NCI-H460 (cell line): ENCODE results near the gene NAA25. TPM values are rescaled to one million over a fixed set of nuclear protein-coding genes. Genes with fewer than 3 reads are reported as not detected.
"Not testable (repeated sequence)": the region's sequence is repeated elsewhere in the genome, so short reads cannot be mapped to it uniquely, and the experiment has no call there.

ENCODE experiments used
- DNase-seq: peaks from one replicate; pipeline ENCODE4 v3.0.0-alpha.2; 2016; ENCODE audit warnings: low read depth; ENCODE audit errors: extremely low read depth
- total RNA-seq: library from RNA; depleted of rRNA; stranded (reverse); fragments of >200 nt; shearing (Covaris generic); gene quantifications from 2 replicates; pipeline ENCODE4 v1.2.3, GENCODE V29; 2014

Gene NAA25
- total RNA-seq, 1 experiment from 2014 or later = 42.7 TPM

DNA sequence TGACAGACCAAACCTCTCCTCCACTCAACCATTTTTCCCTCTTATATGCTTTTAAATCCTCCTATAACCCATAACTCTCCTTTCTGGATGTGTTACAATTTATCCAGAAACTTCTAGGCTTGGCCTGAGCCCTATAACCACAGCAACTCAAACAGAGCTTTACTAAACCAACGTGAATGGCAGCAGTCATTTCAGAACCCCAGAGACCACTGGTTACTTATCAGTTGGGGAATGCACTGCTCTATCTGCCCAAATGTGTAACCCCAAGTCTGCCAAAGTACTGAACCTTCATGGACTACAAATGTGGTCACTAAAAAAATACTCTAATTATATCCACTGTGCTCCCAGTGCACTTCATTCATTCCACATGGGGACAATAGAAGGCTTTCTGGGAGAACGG lies 42.0 kb downstream of the NAA25 start:
- DNase-seq = no peak

DNA sequence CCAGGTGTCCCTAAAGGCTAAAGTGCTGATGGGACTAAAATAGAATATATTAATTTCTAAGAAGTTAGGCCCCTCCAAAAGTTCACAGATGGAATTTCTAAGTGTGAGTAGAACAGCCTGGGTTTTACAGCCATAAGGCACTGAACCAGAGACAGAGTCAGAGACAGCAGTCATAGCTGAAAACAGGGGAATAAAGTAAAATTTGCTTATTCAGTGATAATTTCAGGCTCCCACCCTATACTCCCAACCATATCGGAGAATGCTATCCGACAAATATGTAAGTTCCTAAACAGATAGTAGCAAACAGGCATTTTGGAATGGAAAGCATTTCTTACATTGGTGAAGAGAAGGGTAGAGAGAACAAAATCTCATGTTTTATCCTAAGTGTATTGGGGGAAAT lies 45.3 kb downstream of the NAA25 start:
- no peak for DNase-seq

GRCh38 chr12:112061137-112061536 lies 47.4 kb downstream of the NAA25 start:
- DNase-seq = no peak

DNA sequence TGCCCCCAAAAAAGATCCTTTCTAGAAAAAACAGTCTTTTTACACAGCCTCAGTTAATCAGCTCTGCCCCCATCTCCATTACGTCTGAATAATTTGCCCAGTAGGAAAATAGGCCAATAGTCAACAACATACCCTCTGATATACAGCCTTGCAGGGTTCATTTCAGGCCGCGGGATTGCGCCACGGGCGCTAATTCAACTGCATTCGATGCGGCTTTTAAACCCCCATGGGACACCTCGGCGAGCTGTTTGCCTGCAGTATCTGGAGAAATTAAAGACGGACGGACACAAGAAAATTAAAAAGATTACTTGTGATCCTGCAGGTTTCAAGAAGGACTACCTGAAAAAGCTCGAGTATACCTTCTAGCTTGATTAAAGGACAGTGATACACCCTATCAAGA lies 59.2 kb downstream of the NAA25 start:
- no peak for DNase-seq

DNA sequence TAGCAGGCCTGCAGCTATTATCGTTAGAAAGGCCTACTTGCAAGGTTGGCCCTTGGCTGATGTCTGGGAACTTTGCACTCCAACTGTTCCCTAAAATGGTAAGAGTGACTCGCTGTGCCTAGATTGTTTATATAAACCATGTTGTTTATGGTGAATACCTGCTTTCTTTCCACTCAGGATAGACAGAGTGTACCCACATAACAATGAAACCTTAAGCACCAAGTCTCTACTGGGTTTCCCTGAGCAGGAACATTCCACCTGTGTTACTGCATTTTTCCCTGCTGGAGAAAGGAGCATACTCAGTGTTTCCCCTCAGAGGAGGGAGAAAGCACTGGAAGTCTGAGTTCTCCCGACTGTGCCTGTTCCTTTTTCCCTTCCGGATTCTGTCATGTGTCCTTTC lies 62.6 kb downstream of the NAA25 start:
- no peak for DNase-seq

DNA sequence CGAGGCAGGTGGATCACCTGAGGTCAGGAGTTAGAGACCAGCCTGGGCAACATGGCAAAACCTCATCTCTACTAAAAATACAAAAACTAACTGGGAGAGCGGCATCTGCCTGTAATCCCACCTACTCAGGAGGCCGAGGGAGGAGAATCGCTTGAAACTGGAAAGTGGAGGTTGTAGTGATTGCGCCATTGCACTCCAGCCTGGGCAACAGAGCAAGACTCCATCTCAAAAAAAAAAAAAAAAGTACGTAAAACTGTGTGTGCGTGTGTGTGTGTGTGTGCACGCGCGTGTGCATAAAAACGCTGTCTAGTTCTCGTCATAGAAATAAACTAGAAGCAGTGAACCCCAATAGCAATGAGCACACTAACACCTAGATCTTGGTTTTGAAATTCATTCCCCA lies 72.0 kb downstream of the NAA25 start:
- not testable (repeated sequence) for DNase-seq

- no peak for DNase-seq
Measured at GRCh38 chr12:112035219-112035785, 73.3 kb downstream of the NAA25 start.

DNA sequence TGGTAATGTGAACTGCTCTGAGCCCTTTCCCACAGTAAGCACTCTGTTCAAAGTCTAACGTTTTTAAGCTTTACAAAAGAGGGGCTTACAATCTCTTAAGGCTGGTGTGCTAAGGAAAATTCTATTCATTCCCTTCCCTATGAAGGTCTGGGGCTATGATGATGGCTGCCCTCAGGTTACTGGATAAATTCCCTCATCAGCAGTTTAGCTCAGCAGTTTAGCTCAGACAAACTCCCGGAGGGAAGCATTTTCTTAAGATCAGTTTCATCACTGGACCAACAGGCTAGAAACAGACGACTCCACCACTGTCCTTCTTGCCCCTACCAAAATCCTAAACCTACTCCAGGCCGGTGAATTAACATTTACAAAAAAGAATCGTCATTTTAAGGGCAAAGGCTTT lies 76.3 kb downstream of the NAA25 start:
- no peak for DNase-seq

DNA sequence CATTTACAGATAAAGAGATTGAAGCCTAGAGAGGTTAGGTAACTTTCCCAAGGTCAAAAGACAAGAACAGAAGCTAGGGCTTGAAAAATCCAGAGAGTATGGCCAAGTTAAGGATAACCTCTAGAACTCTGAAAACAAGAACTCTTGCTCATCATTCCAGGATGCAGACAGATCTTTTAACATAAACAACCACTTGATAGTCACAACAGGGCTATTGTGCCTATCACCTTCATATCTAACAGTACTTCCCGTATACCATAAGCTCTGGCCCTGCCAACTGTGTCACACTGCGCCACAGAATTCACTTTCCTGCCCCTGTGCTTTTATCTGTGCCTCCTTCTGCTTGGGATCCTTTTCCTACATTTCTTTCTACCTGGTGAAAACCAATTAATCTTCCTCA lies 77.1 kb downstream of the NAA25 start:
- no peak for DNase-seq

GRCh38 chr12:112029301-112029700 lies 79.3 kb downstream of the NAA25 start:
- DNase-seq = no peak

DNA sequence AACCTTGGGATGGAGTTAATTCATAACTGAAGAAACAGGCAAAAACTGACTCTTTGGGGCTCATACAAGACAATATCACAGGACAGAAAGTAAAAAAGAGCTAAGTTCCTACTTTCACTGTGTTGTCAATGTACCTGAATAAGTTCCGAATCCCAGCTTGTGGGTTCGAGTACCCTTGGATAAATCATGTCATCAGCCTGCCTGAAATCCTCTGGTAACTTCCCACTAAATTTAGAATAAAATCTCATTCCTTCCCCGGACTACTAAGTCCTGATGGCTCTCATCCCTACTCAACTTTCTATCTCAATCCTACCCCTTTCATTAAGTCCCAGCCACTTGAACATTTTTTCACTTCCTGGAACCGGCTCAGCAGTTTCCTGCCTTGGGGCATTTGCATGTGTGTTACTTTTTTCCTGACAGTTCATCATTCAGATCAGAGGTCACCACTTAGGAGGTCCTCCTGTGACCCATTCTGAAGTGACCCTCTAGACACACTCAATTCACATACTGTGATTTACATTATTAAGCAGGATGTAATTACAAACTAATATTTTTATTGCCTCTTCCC lies 82.7 kb downstream of the NAA25 start:
- no peak for DNase-seq

GRCh38 chr12:112023759-112024396 lies 84.7 kb downstream of the NAA25 start:
- DNase-seq = no peak

- DNase-seq = no peak
Measured at GRCh38 chr12:112022241-112023016, 86.2 kb downstream of the NAA25 start.

- no peak for DNase-seq
Measured at GRCh38 chr12:112020947-112021457, 87.6 kb downstream of the NAA25 start.

DNA sequence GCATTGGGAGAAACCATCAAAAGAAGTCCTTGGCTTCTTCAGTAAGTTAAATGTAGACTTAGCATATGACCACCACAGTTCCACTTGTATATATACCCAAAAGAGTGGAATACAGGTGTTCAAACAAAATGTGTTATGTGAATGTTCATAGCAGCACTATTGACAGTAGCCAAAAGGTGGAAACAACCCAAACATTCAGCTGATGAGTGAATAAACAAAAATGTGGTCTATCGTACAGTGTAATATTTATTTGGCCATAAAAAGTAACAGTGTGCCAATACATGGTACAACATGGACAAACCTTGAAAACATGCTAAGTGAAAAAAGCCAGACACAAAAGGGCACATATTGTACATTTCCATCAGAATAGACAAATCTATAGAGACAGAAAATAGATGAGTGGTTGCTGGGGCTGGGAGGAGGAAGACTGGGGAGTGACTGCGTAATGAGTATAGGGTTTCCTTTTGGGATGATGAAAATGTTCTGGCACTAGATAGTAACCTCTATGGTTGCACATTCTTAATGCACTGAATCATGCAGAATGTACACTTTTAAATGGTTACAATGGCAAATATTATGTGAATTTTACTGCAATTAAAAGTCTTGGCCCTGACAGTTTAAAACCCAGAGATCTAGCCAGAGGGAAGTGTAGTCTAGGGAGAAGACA lies 89.9 kb downstream of the NAA25 start:
- DNase-seq = no peak

- DNase-seq = no peak
Measured at GRCh38 chr12:112017041-112017440, 91.5 kb downstream of the NAA25 start.

DNA sequence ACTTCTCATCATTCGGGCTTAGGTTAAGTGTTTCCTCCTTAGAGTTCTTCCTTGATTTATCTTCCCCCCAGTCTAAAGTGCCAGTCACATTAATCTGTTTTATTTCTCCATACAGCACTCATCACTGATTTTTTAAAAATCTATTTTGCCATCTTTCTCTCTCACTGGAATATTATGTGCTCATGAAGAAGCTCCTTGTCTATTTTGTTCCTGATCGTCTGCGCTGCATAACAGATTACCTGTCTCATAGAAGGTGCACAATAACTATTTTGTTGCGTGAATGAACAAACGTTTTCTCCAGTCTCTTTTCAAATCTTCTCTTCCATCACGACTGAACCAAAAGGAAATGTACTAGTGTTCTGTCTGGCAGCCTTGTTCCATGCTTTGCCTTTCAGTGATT lies 92.6 kb downstream of the NAA25 start:
- no peak for DNase-seq

DNA sequence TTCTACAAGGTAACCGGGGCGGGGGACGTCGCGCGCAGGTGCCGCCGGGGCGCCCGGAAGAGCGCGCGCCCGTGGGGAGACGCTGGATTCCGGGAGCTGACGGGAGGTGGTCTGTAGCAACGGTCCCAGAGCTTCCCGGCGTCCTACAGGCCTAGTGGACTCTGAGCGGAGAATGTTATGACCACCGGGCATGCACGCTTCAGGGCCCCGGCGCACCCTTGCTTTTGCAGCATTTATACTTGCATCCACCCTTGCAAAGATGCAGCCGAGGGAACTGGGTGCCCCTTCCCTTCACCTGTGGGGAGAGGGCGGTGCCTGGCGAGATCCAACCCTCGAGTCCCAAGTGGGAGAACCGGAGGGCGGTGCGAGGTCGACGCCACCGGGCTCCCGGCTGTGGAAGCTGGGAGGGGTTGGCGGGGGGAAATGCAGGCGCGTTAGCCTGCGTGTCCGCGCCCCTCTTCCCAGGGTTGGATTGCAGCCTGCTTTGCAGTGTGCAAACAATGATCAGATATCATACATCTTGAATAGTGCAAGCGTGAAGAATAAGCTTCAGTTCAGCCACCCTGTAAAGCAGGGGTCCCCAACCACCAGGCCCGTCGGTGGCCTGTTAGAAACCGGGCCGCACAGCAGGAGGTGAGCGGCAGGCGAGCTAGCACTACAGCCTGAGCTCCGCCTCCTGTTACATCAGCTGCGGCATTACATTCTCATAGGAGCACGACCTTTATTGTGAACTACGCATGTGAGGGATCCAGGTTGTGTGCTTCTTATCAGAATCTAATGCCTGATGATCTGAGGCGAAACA lies 94.8 kb downstream of the NAA25 start:
- DNase-seq = peak; percentile 82

GRCh38 chr12:112012775-112013600 lies 95.6 kb downstream of the NAA25 start, which contains the start of the genes ERP29 and TMEM116:
ERP29 (plus strand) TSS chr12:112013426; CDS start chr12:112013466, 40 bp downstream.
TMEM116 (minus strand) TSS chr12:112013165; CDS start chr12:112005270, 7,895 bp downstream.
- DNase-seq = peak; percentile 98
